Thymus (tissue), 11 donors: ENCODE results near the gene FGD6. TPM values are rescaled to one million over a fixed set of nuclear protein-coding genes. Genes with fewer than 3 reads are reported as not detected.

Experiments used
- DNase-seq, 9 donors: peaks; one replicate each; pipeline ENCODE4 v3.0.0-alpha.2; 2013; ENCODE audit warnings: low spot score in 9 of 9, low read depth in 6 of 9, missing footprints in 1 of 9
- H3K27ac ChIP-seq, 2 donors: one replicate each; pipeline ENCODE4 v1.5.1; 2013; ENCODE audit warnings: control low read depth in 1 of 2, low read depth in 1 of 2, low read length in 1 of 2, mild to moderate bottlenecking in 1 of 2, moderate library complexity in 1 of 2
- H3K27me3 ChIP-seq, 2 donors: one replicate each; pipeline ENCODE4 v1.5.1; 2013; ENCODE audit warnings: low read length in 1 of 2; ENCODE audit not compliant: control insufficient read depth in 2 of 2, insufficient read depth in 1 of 2
- H3K36me3 ChIP-seq, 2 donors: one replicate each; pipeline ENCODE4 v1.5.1; 2013; ENCODE audit warnings: low read length in 1 of 2, mild to moderate bottlenecking in 1 of 2, moderate library complexity in 1 of 2; ENCODE audit not compliant: control insufficient read depth in 2 of 2, insufficient read depth in 2 of 2
- H3K4me1 ChIP-seq, 2 donors: one replicate each; pipeline ENCODE4 v1.5.1; 2013; ENCODE audit warnings: low read length in 2 of 2; ENCODE audit not compliant: control insufficient read depth in 2 of 2, insufficient read depth in 2 of 2
- H3K4me3 ChIP-seq, 2 donors: one replicate each; pipeline ENCODE4 v1.5.1; 2013; ENCODE audit warnings: low read length in 2 of 2, control low read depth in 1 of 2, mild to moderate bottlenecking in 1 of 2
- H3K9me3 ChIP-seq, 2 donors: one replicate each; pipeline ENCODE4 v1.5.1; 2013; ENCODE audit warnings: low read length in 1 of 2, mild to moderate bottlenecking in 1 of 2; ENCODE audit not compliant: control insufficient read depth in 2 of 2, insufficient read depth in 1 of 2
- WGBS: extraction: QIAGEN DNeasy Blood & Tissue Kit; methylation state at CpG from one replicate; pipeline ENCODE4 v1.1.7; 2013; 5-methylcytosine and 5-hydroxymethylcytosine counted together
- polyA plus RNA-seq: library from polyadenylated mRNA; stranded (reverse); fragments of 200-250 nt; gene quantifications from one replicate; pipeline ENCODE4 v1.2.3, GENCODE V29; 2013
- total RNA-seq: library from RNA; stranded (reverse); fragments of 120-200 nt; gene quantifications from one replicate; pipeline ENCODE4 v1.2.4, GENCODE V29; 2013
- donor health status: healthy.

FGD6 gene
- total and polyA plus RNA-seq, 2 donors, result 2.3 to 9.1 TPM

GRCh38 chr12:95083938-95084337 is 133.3 kb downstream of the FGD6 start:
- Histone ChIP-seq H3K9me3 (no peaks in the 10 kb centered on the region), H3K27ac (no peak overlapping the region), H3K4me1 (no peaks in the 10 kb centered on the region), H3K27me3 (no peaks in the 10 kb centered on the region), H3K36me3 (no peaks in the 10 kb centered on the region), H3K4me3 (no peak overlapping the region)
- WGBS, result 88% methylated on average over 4 of the region's 4 CpGs
- DNase-seq, result no peak

GRCh38 chr12:95083471-95083870 is 133.8 kb downstream of the FGD6 start:
- no peaks in the 10 kb centered on the region for H3K27me3 ChIP-seq
- no peak overlapping the region for H3K4me3 ChIP-seq
- no peak overlapping the region for H3K27ac ChIP-seq
- H3K4me1 ChIP-seq, result no peaks in the 10 kb centered on the region
- no peaks in the 10 kb centered on the region for H3K9me3 ChIP-seq
- no peaks in the 10 kb centered on the region for H3K36me3 ChIP-seq
- no peak for DNase-seq

DNA sequence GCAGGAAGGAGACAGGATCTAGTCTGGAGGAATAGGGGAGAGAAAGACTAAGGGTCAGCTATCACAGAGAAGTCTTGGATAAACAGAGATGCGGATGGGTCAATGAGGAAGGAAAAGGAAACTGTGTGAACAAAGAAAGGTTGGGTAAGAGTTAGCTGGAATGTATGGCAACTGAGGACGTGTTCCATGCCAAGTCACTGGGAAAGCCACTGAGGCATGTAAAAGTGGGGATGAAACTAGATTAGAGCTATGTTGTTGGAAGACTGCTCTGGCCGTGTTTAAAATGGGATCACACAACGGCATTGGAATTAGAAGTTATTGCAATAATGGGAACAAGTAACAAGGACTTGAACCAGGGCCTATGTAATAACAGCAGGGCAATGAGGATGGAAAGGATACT is 139.9 kb downstream of the FGD6 start:
- Histone ChIP-seq H3K27ac (no peak overlapping the region), H3K27me3 (no peaks in the 10 kb centered on the region), H3K9me3 (peaks cover 0 to 3% of the 10 kb centered on the region in 2 donors), H3K4me3 (no peak overlapping the region), H3K36me3 (no peaks in the 10 kb centered on the region), H3K4me1 (no peaks in the 10 kb centered on the region)
- 97% methylated on average over 4 of the region's 4 CpGs for WGBS
- no peak for DNase-seq

DNA sequence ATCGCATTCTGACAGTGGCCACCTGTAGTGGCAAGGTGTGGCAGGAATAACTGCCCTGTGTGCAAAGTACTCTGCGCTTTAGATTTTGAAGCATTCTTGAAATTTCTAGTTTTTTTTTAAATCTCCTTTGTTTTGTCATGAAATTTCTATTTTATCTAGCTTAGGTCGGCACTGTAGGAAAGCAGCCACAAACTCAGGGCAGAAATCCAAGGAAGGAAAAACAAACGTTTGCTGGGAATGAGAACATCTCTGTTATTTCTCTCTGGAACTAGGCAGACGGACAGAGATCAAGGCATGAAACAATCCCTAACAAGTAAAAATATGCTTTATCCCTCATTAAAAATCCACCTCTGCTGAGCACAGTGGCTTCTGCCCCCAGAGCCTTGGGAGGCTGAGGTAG is 142.5 kb downstream of the FGD6 start:
- Histone ChIP-seq H3K4me3 (no peak overlapping the region), H3K27ac (no peak overlapping the region), H3K27me3 (no peaks in the 10 kb centered on the region), H3K9me3 (peaks cover 0 to 3% of the 10 kb centered on the region in 2 donors), H3K36me3 (no peaks in the 10 kb centered on the region), H3K4me1 (no peaks in the 10 kb centered on the region)
- WGBS, result 96% methylated on average over 5 of the region's 5 CpGs
- DNase-seq, result no peak

DNA sequence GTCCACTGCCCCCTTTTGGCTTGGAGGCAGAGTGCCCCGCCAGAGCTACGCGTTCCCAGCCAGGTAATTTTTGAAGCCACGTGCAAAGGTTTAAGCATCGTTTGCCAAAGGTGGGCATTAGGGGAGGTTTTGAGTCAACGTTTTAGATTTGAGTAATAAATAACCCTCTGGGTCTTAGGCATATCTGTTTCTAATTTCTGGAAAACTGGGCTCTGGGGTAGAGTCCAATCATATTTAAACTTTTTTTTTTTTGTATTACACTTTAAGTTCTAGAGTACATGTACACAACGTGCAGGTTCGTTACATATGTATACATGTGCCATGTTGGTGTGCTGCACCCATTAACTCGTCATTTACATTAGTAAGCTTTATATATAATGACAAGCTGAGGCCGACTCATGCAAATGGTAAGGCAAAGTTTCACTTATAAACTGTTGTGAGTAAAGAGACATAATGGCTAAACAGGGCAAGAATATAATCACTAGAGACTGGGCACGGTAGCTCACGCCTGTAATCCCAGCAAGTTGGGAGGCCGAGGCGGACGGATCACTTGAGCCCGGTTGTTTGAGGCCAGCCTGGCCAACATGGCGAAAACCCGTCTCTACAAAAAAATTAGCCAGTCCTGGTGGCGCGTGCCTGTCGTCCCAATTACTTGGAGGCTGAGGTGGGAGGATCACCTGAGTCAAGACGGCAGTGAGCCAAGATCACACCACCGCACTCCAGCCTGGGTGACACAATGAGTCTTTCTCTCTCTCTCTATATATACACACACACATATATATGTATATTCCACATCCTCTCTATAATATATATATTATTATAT is 143.4 kb downstream of the FGD6 start:
- H3K4me3 ChIP-seq, result peak overlapping the region; percentile 89 to 93
- H3K36me3 ChIP-seq, result no peaks in the 10 kb centered on the region
- H3K27me3 ChIP-seq, result no peaks in the 10 kb centered on the region
- H3K4me1 ChIP-seq, result no peaks in the 10 kb centered on the region
- H3K9me3 ChIP-seq, result peaks cover 0 to 3% of the 10 kb centered on the region in 2 donors
- 67% methylated on average over 23 of the region's 23 CpGs for WGBS
- H3K27ac ChIP-seq, result no peak overlapping the region
- no peak for DNase-seq

DNA sequence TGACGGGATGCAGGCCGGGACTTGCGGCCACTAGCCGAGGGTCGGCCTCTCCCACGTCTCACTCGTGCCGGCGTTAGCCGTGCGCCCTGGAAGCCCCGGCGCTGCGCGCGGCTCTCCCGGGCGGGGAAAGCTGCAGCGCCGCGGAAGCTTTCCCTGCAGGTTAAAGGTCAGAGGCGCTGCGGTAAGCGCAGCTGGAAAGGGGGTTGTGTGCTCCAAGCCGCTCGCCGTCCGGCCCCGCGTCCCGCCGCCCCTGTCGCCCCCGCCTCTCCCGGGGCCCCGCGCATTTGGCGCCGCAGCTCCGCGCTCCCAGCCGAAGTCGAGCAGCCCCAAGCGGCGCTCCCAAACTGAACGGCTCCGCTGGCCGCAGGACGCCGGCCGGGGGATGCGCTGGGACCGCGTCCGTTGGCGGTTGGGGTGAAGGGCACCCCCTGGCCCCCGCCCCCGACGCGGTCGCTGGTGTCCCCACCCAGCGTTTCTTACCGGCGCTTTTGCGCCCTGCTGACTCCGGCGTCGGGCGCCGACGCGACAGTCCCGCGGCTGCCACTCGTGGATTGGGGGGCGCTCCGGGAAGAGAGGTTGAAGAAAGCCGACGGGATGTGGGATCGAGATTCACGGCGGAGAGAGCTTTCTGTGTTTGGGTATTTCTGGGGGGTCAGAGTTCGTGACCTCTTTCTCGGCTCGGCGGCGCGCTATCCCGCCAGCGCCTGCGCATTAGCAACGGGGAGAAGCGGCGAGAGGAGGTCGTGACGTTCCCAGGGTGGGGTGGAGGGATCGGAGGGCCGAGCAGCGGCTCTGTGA is 144.2 kb downstream of the FGD6 start, which contains the start of gene NR2C1:
NR2C1 (minus strand) TSS at position 719 of the 798 bp plus-strand sequence. CDS start 6,234 bp downstream, outside the sequence.
- Histone ChIP-seq H3K9me3 (peaks cover 0 to 3% of the 10 kb centered on the region in 2 donors), H3K4me1 (no peaks in the 10 kb centered on the region), H3K27ac (peak within 1 kb of the TSS; percentile 89 to 91), H3K36me3 (peaks cover 0 to 4% of the 10 kb centered on the region in 2 donors), H3K4me3 (peak within 1 kb of the TSS; percentile 89 to 93), H3K27me3 (no peaks in the 10 kb centered on the region)
- under 1% methylated on average over 99 of the region's 99 CpGs for WGBS
- peak; percentile 74 to 95 (median 88) for DNase-seq

DNA sequence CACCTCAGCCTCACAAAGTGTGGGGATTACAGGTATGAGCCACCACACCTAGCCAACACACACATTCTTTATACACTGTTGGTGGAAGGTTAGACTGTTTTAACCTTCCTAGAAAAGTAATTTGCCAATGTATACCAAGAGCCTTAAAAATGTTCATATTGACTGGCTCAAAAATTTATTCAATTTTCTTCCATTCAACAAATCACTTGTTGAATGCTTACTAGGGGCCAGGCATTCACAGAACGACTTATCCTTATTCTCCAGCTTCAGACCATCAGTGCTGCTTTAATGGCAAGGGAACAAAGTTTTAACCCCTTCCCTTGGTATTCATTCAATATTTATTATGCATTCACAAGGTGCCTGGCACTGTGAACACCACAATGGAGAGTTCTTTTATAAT is 146.9 kb downstream of the FGD6 start:
- Histone ChIP-seq H3K4me3 (no peak overlapping the region), H3K36me3 (peaks cover 0 to 13% of the 10 kb centered on the region in 2 donors), H3K27ac (no peak overlapping the region), H3K9me3 (peaks cover 0 to 3% of the 10 kb centered on the region in 2 donors), H3K27me3 (no peaks in the 10 kb centered on the region), H3K4me1 (no peaks in the 10 kb centered on the region)
- no peak for DNase-seq
- 99% methylated on average over 1 of the region's 1 CpG for WGBS

- no peaks in the 10 kb centered on the region for H3K27me3 ChIP-seq
- H3K36me3 ChIP-seq, result peaks cover 17 to 46% of the 10 kb centered on the region in 2 donors
- WGBS, result 99% methylated on average over 7 of the region's 7 CpGs
Observed at GRCh38 chr12:95066091-95066855, 151.0 kb downstream of the FGD6 start.

More at GRCh38 chr12:95066091-95066855, 151.0 kb downstream of the FGD6 start:
- H3K27ac ChIP-seq, result no peak overlapping the region
- DNase-seq, result no peak
- H3K9me3 ChIP-seq, result no peaks in the 10 kb centered on the region
- H3K4me3 ChIP-seq, result no peak overlapping the region
- H3K4me1 ChIP-seq, result no peaks in the 10 kb centered on the region
